GM18520 (cell line): Measurements from ENCODE around the gene GCLC.
"Not testable (repeated sequence)": the region's sequence is repeated elsewhere in the genome, so short reads cannot be mapped to it uniquely, and the experiment has no call there.

Experiments
- ATAC-seq: cut with Tn5 transposase; IDR thresholded peaks from one replicate; pipeline ENCODE4 v1.9.1; 2021; ENCODE audit not compliant: unreplicated experiment

Gene GCLC

GRCh38 chr6:53564401-53565065 lies 19.6 kb upstream of the GCLC start:
- ATAC-seq, result no peak

GRCh38 chr6:53556986-53557715 lies 12.2 kb upstream of the GCLC start:
- no peak for ATAC-seq

GRCh38 chr6:53553600-53553999 lies 8.7 kb upstream of the GCLC start:
- not testable (repeated sequence) for ATAC-seq

GRCh38 chr6:53551681-53552080 lies 6.8 kb upstream of the GCLC start:
- not testable (repeated sequence) for ATAC-seq

- ATAC-seq, result peak; percentile 72
These were observed 3.1 kb upstream of the GCLC start for GRCh38 chr6:53547811-53548496.

DNA sequence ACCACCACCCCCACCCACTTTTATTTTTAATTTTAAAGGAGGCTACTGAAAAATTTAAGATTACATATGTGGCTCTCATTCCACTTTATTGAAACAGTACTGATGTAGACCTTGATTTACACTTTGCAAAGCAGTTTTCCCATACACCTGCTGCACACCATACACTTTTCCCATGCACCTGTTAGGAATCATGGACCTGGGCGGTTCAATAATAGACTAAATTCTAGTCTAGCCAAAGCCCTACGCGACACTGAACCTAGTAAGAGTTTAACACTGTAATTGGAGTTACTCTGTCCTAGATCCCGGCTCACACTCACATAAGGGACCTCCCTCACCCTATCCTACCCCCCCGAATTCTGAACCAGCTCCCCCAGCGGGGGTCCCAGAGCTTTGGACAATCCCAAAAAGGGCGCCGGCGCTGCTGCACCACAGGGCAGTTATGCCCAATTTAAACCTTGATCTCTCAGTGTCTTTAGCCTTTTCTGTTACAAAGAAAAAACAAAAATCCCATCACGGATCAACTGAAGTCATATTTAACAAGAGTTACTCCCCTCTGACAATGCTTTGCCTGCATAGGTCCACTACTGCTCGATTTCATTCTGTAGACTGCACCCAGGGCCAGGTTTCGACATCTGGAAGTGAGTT lies 2.4 kb upstream of the GCLC start:
- no peak for ATAC-seq

- ATAC-seq, result no peak
These were observed 1.4 kb upstream of the GCLC start for GRCh38 chr6:53546281-53546680.

DNA sequence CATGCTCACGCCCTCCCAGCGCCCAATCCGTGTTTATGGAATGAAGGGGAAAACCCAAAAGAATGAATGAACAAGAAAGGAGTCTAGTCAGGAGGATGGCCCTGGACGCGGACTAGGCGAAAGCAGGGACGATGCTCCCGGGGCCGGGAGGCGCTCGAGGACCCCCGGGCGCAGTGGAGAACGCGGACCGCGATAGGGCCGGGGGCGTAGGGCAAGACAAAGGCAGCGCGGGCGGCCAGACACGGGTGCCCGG lies 758 bp downstream of the GCLC start:
- ATAC-seq, result no peak

DNA sequence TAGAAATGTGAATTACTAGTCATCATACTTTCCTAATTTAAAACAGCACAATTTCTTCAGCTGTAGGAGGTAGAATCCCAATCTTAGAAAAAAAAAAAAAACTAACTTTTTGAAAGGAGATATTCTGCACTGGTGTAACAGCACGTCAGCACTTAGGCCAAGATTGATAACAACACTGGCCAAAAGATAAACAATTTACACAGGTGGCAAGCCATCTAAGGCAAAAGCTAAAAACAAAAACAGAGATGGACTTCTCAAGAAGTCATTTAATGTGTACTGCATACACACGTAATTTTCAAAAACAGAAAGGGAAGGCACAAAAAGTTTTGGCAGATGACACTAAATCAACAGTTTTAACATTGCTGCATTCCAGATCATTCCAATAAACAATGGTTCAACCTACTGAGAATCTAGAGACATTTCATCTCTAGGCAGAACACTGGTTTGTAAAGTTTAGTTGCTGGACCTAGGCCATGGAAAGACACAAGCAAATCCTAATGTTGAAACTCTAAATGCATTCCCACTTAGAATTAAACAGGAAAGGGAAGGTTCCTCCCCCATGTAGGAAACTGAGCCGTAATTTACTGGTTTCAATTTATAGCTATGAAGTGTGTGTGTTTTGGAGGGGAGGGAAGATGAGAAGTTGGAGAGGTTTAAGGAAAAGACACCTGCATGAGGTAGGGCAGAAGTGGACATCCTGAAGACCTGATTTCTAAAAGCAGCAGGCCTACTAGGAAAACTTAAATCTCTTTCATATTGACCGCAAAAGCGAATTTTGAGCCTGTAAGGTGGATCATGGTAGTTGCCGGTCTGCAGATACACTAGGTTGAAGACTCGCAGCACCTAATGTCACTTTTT lies 1.3 kb downstream of the GCLC start:
- no peak for ATAC-seq

DNA sequence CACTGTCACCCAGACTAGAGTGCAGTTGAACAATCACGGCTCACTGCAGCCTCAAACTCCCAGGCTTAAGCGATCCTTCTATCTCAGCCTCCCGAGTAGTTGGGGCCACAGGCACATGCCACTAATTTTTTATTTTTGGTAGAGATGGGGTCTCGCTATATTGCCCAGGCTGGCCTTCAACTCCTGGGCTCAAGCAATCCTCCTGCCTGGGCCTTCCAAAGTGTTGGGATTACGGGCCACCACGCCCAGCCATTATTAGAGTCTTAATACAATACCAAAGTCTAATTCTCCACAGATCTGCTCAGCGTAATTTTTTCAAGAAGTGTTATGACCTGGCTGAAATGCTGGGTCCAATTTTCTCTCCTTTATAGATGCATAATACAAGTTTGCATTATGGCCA lies 3.0 kb downstream of the GCLC start:
- no peak for ATAC-seq

GRCh38 chr6:53540129-53540692 lies 4.7 kb downstream of the GCLC start:
- no peak for ATAC-seq

- ATAC-seq, result no peak
These were observed 5.3 kb downstream of the GCLC start for GRCh38 chr6:53539561-53539960.

GRCh38 chr6:53536561-53536960 lies 8.3 kb downstream of the GCLC start:
- no peak for ATAC-seq

GRCh38 chr6:53532942-53533341 lies 12.0 kb downstream of the GCLC start:
- peak; percentile 60 for ATAC-seq

DNA sequence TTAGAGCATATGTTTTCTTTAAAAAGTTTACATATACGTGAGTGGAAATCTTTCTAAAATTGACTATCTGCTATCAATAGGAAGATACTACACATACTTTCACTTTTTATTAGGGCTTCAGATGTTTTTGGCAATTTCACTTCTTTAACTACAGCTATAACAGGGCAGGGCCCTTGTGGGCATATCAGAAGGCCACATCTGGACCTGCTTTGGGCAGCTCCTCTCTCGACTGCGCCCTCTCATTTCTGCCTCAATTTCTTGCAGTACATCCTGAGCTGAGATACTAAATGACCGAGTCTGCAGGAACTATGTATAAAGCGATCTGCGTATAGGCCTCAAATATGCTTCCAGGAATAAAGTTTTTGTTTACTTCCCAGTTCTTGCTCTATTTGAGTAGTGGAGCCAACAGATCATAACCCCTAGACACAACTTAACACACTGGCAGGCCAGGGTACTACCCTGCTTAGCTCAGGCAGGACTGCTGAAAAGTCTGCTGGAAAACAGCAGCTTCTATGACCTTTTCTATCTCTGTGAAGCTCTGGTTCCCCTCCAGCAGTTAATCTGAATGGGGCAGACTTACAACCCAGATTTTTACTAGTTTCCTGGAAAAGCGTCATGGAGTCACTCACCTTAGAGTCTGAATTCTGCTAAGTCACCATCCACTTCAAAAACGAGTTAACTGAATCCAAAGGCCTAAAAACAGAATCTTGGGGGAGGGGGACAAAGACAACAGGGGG lies 12.7 kb downstream of the GCLC start:
- ATAC-seq, result no peak

DNA sequence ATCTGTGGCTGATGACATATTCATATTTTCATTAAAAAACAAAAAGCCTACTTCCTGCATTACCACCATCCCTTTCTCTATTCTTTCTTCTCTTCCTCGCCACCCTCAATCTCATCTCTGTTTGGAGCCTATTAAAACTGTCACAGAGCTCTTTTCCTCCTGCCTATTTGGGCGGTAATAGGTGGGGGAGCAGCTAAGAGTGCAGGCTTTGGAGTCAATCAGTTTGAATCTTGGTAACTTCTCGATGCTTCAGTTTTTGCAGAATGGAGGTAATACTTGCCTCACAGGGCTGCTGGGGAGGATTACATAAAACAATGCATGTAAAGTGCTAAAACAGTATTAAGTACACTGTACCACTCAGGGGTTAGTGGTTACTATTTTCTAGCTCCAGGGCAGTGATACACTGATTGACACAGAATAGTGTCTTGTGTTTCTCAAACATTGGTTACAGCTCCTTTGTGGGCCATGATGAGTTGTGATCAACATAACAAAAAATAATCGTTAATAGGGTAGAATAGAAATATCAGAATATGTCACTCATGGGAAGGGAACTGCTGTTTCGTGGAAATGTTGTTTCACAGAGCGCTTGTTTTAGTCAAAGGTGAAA lies 14.0 kb downstream of the GCLC start:
- no peak for ATAC-seq

DNA sequence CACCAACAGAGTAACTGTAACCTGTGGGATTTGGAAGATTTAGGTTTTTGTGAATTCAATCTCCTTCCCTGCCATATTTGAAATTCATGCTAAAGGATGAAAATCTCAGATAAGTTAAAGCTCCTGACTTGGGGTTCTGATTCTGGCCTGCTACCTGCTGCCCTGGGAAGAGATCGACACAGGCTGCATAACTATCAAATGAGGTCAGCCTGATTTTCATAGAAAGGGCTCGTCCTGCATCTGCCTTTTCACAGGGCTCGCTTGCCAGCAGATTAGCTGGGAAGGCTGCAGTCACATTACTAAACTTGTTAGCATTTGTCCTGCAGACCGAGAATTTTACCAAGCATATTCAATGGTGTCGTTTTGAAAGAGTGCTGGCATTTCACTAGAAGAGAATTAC lies 14.6 kb downstream of the GCLC start:
- ATAC-seq, result no peak

DNA sequence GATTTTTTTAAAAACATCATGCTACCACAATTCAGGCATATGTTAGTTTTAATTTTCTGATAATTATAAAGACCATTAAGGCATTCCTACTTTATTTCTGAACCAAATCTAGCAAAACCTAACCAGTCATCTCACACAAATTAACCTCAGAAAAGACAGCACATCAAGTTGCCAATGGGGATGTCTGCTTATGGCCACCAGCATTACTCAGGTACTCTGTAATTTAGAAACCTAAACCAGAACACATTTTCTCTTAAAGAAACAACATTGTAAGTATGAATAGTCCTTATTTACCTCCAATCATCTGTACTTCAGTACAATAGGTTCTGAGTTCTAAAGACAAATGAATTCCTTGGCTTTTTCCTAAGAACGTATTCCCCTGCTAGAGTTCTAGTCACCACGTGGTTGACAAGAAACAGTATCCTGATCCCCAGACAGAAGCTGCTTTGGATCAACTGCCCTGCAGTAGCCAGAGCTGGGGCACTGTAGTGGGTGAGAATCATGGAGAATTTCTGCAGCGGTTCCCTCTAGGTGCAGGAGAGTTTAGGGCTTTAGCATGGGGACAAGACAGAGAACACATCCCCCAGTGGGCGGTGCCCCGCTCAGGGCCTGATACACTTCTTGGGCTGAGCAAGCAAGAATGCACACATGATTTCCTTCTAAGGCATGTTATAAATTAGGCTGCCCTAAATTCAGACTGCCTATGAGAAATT lies 15.4 kb downstream of the GCLC start:
- no peak for ATAC-seq

DNA sequence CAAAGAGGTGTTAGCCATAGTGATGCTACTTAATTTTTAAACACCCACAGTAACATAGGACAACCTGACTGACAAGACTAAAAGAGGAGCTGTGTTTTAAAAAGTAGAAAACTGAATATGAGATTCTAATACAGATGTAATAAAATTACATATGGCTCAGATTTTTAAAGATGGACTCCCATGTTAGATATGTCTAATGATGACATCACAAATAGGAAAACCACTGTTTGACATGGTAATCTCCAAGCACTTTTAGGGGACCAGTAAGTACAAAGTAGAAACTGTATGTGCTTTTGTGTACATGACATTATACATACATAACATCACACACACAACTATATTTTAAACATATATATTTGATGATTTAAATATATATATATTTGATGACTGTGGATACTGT lies 16.8 kb downstream of the GCLC start:
- no peak for ATAC-seq
